ENCODE results near the gene SPNS2. TPM values are rescaled to one million over a fixed set of nuclear protein-coding genes. Genes with fewer than 3 reads are reported as not detected.
A peak's percentile ranks its signal among the peaks of the same experiment; 100 is the strongest.

The SPNS2 gene
- total RNA-seq, 2 donors from 2014 or later: 13.7 to 17.4 TPM

DNA sequence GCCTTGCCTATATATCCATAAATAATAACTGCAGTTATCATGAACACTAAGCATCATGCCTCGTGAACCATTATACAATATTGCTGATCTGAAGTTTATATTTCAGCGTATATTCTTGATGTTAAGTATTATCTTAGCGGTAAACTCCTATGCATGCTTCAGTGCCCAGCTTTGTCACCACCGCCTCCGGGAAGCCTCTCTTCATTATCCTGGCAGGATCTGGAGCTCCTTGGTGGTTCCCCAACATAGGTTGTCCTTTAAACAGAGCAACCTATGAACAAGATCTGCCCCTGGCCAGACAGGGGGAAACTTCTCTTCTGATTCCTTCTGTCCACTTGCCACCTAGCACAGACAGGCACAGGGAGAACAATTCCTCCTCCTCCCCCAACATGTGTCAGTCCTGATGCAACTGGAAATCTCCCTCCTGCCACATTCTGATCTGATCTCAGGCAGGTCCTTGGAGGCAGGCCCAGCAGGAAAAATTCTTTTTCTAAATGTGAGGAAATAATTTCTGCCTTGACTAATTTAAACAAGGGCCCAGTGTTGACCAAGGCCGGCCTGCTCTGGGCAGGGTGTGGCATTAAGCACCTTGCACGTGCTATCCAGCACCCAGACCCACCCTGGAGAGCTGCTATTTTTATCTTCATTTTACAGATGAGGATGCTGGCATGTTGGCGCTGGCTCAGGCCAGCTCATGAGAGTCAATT lies 22.4 kb downstream of the SPNS2 start:
- Histone ChIP-seq H3K9ac (ENCODE audit: low read depth in 2 of 2, low read length in 2 of 2) (no peak overlapping the region), H3K4me3 (no peak overlapping the region), H3K27me3 (no peaks in the 10 kb centered on the region), H3K9me3 (no peaks in the 10 kb centered on the region), H3K4me1 (no peaks in the 10 kb centered on the region), H3K36me3 (no peaks in the 10 kb centered on the region), H3K27ac (peak overlapping the region; percentile 17)
- TF ChIP-seq, protein P1, sequence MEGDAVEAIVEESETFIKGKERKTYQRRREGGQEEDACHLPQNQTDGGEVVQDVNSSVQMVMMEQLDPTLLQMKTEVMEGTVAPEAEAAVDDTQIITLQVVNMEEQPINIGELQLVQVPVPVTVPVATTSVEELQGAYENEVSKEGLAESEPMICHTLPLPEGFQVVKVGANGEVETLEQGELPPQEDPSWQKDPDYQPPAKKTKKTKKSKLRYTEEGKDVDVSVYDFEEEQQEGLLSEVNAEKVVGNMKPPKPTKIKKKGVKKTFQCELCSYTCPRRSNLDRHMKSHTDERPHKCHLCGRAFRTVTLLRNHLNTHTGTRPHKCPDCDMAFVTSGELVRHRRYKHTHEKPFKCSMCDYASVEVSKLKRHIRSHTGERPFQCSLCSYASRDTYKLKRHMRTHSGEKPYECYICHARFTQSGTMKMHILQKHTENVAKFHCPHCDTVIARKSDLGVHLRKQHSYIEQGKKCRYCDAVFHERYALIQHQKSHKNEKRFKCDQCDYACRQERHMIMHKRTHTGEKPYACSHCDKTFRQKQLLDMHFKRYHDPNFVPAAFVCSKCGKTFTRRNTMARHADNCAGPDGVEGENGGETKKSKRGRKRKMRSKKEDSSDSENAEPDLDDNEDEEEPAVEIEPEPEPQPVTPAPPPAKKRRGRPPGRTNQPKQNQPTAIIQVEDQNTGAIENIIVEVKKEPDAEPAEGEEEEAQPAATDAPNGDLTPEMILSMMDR (IDR thresholded peaks at IDR 0.05): no peak
- intact Hi-C loops (cut with DNase I): no loop called here
- no peak for DNase-seq

DNA sequence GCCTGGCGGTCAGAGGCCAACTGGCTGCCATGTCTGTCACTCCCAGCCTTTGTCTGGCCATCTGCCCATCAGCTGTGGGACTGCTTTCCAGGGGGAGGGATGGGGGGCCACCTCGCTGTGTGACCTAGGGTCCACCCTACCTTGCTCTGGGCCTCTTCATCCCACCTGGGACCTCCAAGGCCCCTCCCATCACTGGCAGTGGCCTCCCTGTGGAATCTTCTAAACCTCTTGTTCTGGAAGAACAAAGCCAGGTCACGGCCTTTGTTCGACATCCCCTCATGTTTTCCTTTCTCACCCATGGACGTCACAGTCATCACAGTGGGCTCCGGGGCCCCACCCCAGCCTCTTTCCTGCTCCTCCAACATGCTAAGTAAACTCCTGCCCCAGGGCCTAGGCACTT lies 24.0 kb downstream of the SPNS2 start:
- Histone ChIP-seq H3K36me3 (no peaks in the 10 kb centered on the region), H3K4me1 (no peaks in the 10 kb centered on the region), H3K4me3 (no peak overlapping the region), H3K9ac (ENCODE audit: low read depth in 2 of 2, low read length in 2 of 2) (no peak overlapping the region), H3K9me3 (no peaks in the 10 kb centered on the region), H3K27me3 (no peaks in the 10 kb centered on the region), H3K27ac (no peak overlapping the region)
- DNase-seq: no peak
- intact Hi-C loops (cut with DNase I): no loop called here
- TF ChIP-seq, protein P1 (IDR thresholded peaks at IDR 0.05): no peak

DNA sequence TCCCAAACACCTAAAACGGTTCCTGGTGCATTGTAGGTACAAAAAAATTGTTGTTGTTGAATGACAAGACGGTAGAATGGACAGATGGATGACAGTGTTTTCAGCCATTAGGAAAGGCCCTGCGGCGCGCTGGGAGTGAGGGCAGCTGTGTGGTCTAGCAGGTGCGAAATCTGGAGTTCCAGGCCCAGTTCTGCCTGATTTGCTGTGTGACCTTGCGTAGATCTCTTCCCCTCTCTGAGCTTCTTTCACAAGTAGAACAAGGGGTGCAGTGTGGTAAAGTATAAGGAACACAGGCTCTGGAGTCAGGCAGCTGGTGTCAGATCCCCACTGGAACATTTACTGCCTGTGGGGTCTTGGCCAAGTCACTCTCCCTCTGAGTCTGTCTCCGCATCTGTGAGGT lies 25.3 kb downstream of the SPNS2 start:
- Histone ChIP-seq H3K27ac (no peak overlapping the region), H3K4me3 (no peak overlapping the region), H3K9ac (ENCODE audit: low read depth in 2 of 2, low read length in 2 of 2) (no peak overlapping the region), H3K4me1 (no peaks in the 10 kb centered on the region), H3K36me3 (no peaks in the 10 kb centered on the region), H3K27me3 (no peaks in the 10 kb centered on the region), H3K9me3 (no peaks in the 10 kb centered on the region)
- TF ChIP-seq, protein P1 (IDR thresholded peaks at IDR 0.05): no peak
- intact Hi-C loops (cut with DNase I): no loop called here
- DNase-seq: no peak

DNA sequence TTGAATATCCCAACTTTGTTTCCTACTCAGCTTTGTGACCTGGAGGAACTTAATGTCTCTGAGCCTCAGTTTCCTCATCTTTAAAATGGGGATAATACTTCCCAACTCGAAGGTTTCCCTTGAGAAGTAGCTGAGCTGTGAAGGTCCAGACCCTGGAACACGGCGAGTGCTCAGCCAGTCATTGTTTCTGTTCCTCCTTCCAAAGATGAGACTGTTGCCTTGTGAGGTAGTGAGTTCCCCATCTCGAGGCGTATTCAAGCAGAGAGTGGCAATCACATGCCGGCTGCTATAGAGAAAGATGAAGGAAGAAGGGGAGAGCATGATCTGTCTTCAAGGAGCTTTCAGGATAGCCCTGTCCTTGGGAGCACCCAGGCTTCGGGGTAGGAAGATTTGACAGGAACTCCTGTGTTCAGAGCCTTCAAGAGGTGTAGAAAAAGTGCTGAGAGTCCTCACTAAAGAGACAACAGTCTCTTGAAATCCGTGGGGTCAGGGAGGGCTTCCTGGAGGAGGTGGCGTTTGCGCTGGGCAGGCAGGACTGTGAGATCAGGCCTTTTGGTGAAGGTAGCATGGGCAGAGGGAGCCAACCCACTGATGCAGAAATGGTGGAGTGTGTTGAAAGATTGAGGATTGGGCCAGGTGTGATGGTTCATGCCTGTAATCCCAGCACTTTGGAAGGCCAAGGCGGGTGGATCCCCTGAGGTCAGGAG lies 27.2 kb downstream of the SPNS2 start:
- no peaks in the 10 kb centered on the region for H3K36me3 ChIP-seq
- no peaks in the 10 kb centered on the region for H3K9me3 ChIP-seq
- no peak for DNase-seq
- no peak overlapping the region for H3K4me3 ChIP-seq
- no peak overlapping the region for H3K27ac ChIP-seq
- H3K9ac ChIP-seq (ENCODE audit: low read depth in 2 of 2, low read length in 2 of 2): no peak overlapping the region
- TF ChIP-seq, protein P1 (IDR thresholded peaks at IDR 0.05): no peak
- H3K4me1 ChIP-seq: no peaks in the 10 kb centered on the region
- intact Hi-C loops (cut with DNase I): no loop called here
- no peaks in the 10 kb centered on the region for H3K27me3 ChIP-seq

DNA sequence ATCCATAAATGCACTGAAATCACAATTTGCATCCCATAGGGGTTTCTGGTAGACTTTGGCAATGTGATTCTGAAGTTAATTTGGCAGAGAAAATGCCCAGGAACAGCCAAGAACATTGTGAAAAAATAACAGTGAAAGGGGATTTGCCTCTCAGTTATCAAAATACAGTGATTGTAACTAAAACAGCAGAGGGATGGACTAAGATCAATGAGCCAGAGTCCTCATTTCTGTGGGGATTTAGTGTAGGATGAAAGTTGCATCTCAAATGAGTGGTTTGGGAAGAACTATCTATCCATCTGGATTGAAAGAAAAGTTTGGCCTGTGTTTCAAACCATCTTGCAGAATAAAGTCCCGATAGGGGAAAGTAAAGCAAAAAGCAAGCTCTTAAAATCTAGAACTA lies 28.5 kb downstream of the SPNS2 start:
- H3K9ac ChIP-seq (ENCODE audit: low read depth in 2 of 2, low read length in 2 of 2): no peak overlapping the region
- no peaks in the 10 kb centered on the region for H3K27me3 ChIP-seq
- no peak overlapping the region for H3K4me3 ChIP-seq
- H3K36me3 ChIP-seq: no peaks in the 10 kb centered on the region
- no peak for DNase-seq
- intact Hi-C loops (cut with DNase I): no loop called here
- no peaks in the 10 kb centered on the region for H3K9me3 ChIP-seq
- TF ChIP-seq, protein P1 (IDR thresholded peaks at IDR 0.05): no peak
- H3K4me1 ChIP-seq: no peaks in the 10 kb centered on the region
- H3K27ac ChIP-seq: no peak overlapping the region

Measured in colonic mucosa (tissue), 4 donors.